Cardiac muscle cell (in vitro differentiated cells and primary cell): Measurements from ENCODE around the gene TTK. TPM values are rescaled to one million over a fixed set of nuclear protein-coding genes. Genes with fewer than 3 reads are reported as not detected.

Experiments used
- DNase-seq, 2 donors: peaks; one replicate each; pipeline versions ENCODE4 v3.0.0 to v3.0.0-alpha.2; 2010 to 2017; ENCODE audit warnings: low read depth in 1 of 2, low spot score in 1 of 2
- H3K27ac ChIP-seq: fragments of 200-600 bp; sonication (generic); 2 replicates; pipeline ENCODE4 v1.5.1; 2016
- H3K27me3 ChIP-seq: fragments of 200-600 bp; sonication (generic); 2 replicates; pipeline ENCODE4 v1.6.0; 2016; ENCODE audit warnings: control low read depth
- H3K36me3 ChIP-seq: fragments of 200-600 bp; sonication (generic); 2 replicates; pipeline ENCODE4 v1.5.1; 2016; ENCODE audit warnings: control low read depth
- H3K4me1 ChIP-seq: fragments of 200-600 bp; sonication (generic); 2 replicates; pipeline ENCODE4 v1.8.1; 2017; ENCODE audit warnings: low read depth, mild to moderate bottlenecking, mixed run types
- H3K4me3 ChIP-seq: fragments of 200-600 bp; sonication (generic); 2 replicates; pipeline ENCODE4 v1.5.1; 2016; ENCODE audit warnings: mild to moderate bottlenecking
- H3K9me3 ChIP-seq: fragments of 200-600 bp; sonication (generic); 2 replicates; pipeline ENCODE4 v1.5.1; 2017; ENCODE audit warnings: low read depth, mild to moderate bottlenecking, control low read depth
- CTCF ChIP-seq: IDR thresholded peaks from 2 replicates; pipeline ENCODE4 v1.5.1; 2012; ENCODE audit warnings: low read depth, mild to moderate bottlenecking, low read length
- polyA plus RNA-seq: library from polyadenylated mRNA; unstranded; fragments of >200 nt; fragmentation: Nextera tagmentation; extraction: Ambion mirVana; gene quantifications from 2 replicates; pipeline ENCODE4 v1.2.1, GENCODE V29; 2016
- total RNA-seq: library from RNA; depleted of rRNA; stranded (reverse); fragments of >200 nt; gene quantifications from 2 replicates; pipeline ENCODE4 v1.2.3, GENCODE V29; 2016

Gene TTK
- 4.5 and 45.2 TPM in 2 replicates for total RNA-seq
- polyA plus RNA-seq: 3.7 and 27.7 TPM in 2 replicates

GRCh38 chr6:80004173-80005072, at the start of gene TTK:
Gene TTK (plus strand): TSS chr6:80004649. CDS start chr6:80005844, 1,195 bp downstream.
- no peak for TF ChIP-seq CTCF
- peak; percentile 95 to 98 for DNase-seq
- no peaks in the 10 kb centered on the region for H3K9me3 ChIP-seq
- no peaks in the 10 kb centered on the region for H3K36me3 ChIP-seq
- H3K27ac ChIP-seq: peak within 1 kb of the TSS; percentile 86
- H3K4me3 ChIP-seq: peak within 1 kb of the TSS; percentile 90
- H3K27me3 ChIP-seq: no peaks in the 10 kb centered on the region
- H3K4me1 ChIP-seq: peaks cover 4% of the 10 kb centered on the region

- no peak overlapping the region for H3K4me3 ChIP-seq
- no peaks in the 10 kb centered on the region for H3K4me1 ChIP-seq
- no peak for TF ChIP-seq CTCF
- H3K27me3 ChIP-seq: no peaks in the 10 kb centered on the region
- H3K27ac ChIP-seq: no peak overlapping the region
- no peaks in the 10 kb centered on the region for H3K9me3 ChIP-seq
- no peaks in the 10 kb centered on the region for H3K36me3 ChIP-seq
- DNase-seq: no peak
Measured at GRCh38 chr6:79954849-79955248, 49.6 kb upstream of the TTK start.

GRCh38 chr6:79964607-79965081, 39.8 kb upstream of the TTK start:
- Histone ChIP-seq H3K4me3 (no peak overlapping the region), H3K27me3 (no peaks in the 10 kb centered on the region), H3K36me3 (no peaks in the 10 kb centered on the region), H3K9me3 (peaks cover under 1% of the 10 kb centered on the region), H3K27ac (no peak overlapping the region), H3K4me1 (no peaks in the 10 kb centered on the region)
- TF ChIP-seq CTCF: no peak
- no peak for DNase-seq

GRCh38 chr6:79967178-79967577, 37.3 kb upstream of the TTK start:
- Histone ChIP-seq H3K4me1 (no peaks in the 10 kb centered on the region), H3K36me3 (no peaks in the 10 kb centered on the region), H3K9me3 (peaks cover 3% of the 10 kb centered on the region), H3K4me3 (no peak overlapping the region), H3K27ac (no peak overlapping the region), H3K27me3 (no peaks in the 10 kb centered on the region)
- no peak for TF ChIP-seq CTCF
- DNase-seq: no peak

GRCh38 chr6:79969784-79970183, 34.7 kb upstream of the TTK start:
- TF ChIP-seq CTCF: no peak
- DNase-seq: no peak
- Histone ChIP-seq H3K9me3 (peaks cover 3% of the 10 kb centered on the region), H3K27ac (no peak overlapping the region), H3K27me3 (no peaks in the 10 kb centered on the region), H3K36me3 (no peaks in the 10 kb centered on the region), H3K4me3 (no peak overlapping the region), H3K4me1 (no peaks in the 10 kb centered on the region)
